HepG2 (cell line): Measurements from ENCODE around the gene FAM89B. TPM values are rescaled to one million over a fixed set of nuclear protein-coding genes. Genes with fewer than 3 reads are reported as not detected.

Experiments used
- AHDC1 ChIP-seq: sonication (generic); formaldehyde crosslinking; IDR thresholded peaks from 2 replicates; pipeline ENCODE4 v1.5.1; 2020; ENCODE audit warnings: mild to moderate bottlenecking, missing genetic modification reagents, borderline replicate concordance
- ARNT2 ChIP-seq: sonication (generic); formaldehyde crosslinking; IDR thresholded peaks from 2 replicates; pipeline ENCODE4 v1.8.0; 2022; ENCODE audit warnings: mild to moderate bottlenecking, low read depth, missing genetic modification reagents, moderate library complexity
- ISL2 ChIP-seq: sonication (generic); formaldehyde crosslinking; IDR thresholded peaks from 2 replicates; pipeline ENCODE4 v1.5.0; 2020; ENCODE audit warnings: missing genetic modification reagents
- MAF1 ChIP-seq: sonication (generic); formaldehyde crosslinking; IDR thresholded peaks from 2 replicates; pipeline ENCODE4 v1.5.0; 2020; ENCODE audit warnings: missing genetic modification reagents, borderline replicate concordance
- MBD4 ChIP-seq: IDR thresholded peaks from 2 replicates; pipeline ENCODE4 v1.6.1; 2012; ENCODE audit warnings: low read length, inconsistent platforms, borderline replicate concordance
- ONECUT2 ChIP-seq: sonication (generic); formaldehyde crosslinking; IDR thresholded peaks from 2 replicates; pipeline ENCODE4 v1.4.0; 2020; ENCODE audit warnings: missing genetic modification reagents
- PPARG ChIP-seq: conservative IDR thresholded peaks from 2 replicates; pipeline ENCODE4 v1.6.1; 2016; ENCODE audit warnings: missing biosample characterization, missing genetic modification reagents
- RCOR2 ChIP-seq: IDR thresholded peaks from 2 replicates; pipeline ENCODE4 v1.6.1; 2016; ENCODE audit warnings: missing biosample characterization, missing genetic modification reagents
- RFX1 ChIP-seq: fragments of 450-650 bp; IDR thresholded peaks from 2 replicates; pipeline ENCODE4 v1.6.1; 2017
- SAP130 ChIP-seq: IDR thresholded peaks from 2 replicates; pipeline ENCODE4 v1.6.1; 2016; ENCODE audit warnings: low read depth
- SNAPC2 ChIP-seq: sonication (generic); formaldehyde crosslinking; IDR thresholded peaks from 2 replicates; pipeline ENCODE4 v1.8.1; 2022; ENCODE audit warnings: mild to moderate bottlenecking, missing genetic modification reagents
- TCF7 ChIP-seq: sonication (generic); IDR thresholded peaks from 2 replicates; pipeline ENCODE4 v1.6.1; 2016; ENCODE audit warnings: antibody characterized with exemption, low read depth
- THAP11 ChIP-seq: IDR thresholded peaks from 2 replicates; pipeline ENCODE4 v1.6.1; 2016; ENCODE audit warnings: missing biosample characterization, missing genetic modification reagents
- ZBTB26 ChIP-seq: IDR thresholded peaks from 2 replicates; pipeline ENCODE4 v1.6.1; 2016; ENCODE audit warnings: missing compliant biosample characterization, missing genetic modification reagents, borderline replicate concordance
- ZNF205 ChIP-seq: IDR thresholded peaks from 2 replicates; pipeline ENCODE4 v1.6.1; 2018; ENCODE audit warnings: missing biosample characterization, missing genetic modification reagents
- ZNF251 ChIP-seq: sonication (generic); formaldehyde crosslinking; IDR thresholded peaks from 2 replicates; pipeline ENCODE4 v1.9.0; 2021; ENCODE audit warnings: mild to moderate bottlenecking, missing genetic modification reagents
- ZNF383 ChIP-seq: sonication (generic); formaldehyde crosslinking; IDR thresholded peaks from 2 replicates; pipeline ENCODE4 v1.4.0; 2020; ENCODE audit warnings: missing genetic modification reagents, mild to moderate bottlenecking, borderline replicate concordance
- ZNF451 ChIP-seq: sonication (generic); formaldehyde crosslinking; IDR thresholded peaks from 2 replicates; pipeline ENCODE4 v1.5.0; 2020; ENCODE audit warnings: mild to moderate bottlenecking, missing genetic modification reagents
- ZNF558 ChIP-seq: sonication (generic); formaldehyde crosslinking; IDR thresholded peaks from 2 replicates; pipeline ENCODE4 v1.9.0; 2022; ENCODE audit warnings: mild to moderate bottlenecking, missing genetic modification reagents, borderline replicate concordance
- ZNF639 ChIP-seq: conservative IDR thresholded peaks from 2 replicates; pipeline ENCODE4 v1.6.1; 2018; ENCODE audit warnings: missing genetic modification reagents
- polyA plus RNA-seq, 8 experiments: library from polyadenylated mRNA; depleted of rRNA in 3 of 8; stranded (reverse) in 7 of 8; unstranded in 1 of 8; fragments of >200 nt; fragmentation: Illumina TruSeq in 4 of 8; extraction: Trizol in 4 of 8; gene quantifications; 2 replicates each; pipeline versions ENCODE4 v1.2.1 to v1.2.3, GENCODE V29; 2011 to 2016; ENCODE audit warnings: low read depth in 4 of 8, missing spikeins in 1 of 8, mixed read lengths in 1 of 8; ENCODE audit not compliant: insufficient read depth in 1 of 8
- total RNA-seq, 5 experiments: library from RNA; depleted of rRNA; stranded (reverse); fragments of >200 nt; fragmentation: Illumina TruSeq; extraction: Trizol; gene quantifications; 2 replicates each; pipeline ENCODE4 v1.2.3, GENCODE V29; 2016; ENCODE audit warnings: low read depth in 1 of 5

The FAM89B gene
- total and polyA plus RNA-seq, 2 of the 13 experiments (the other 11 are each of a cell fraction or from before 2014, with no cell fraction given) = 5.7 to 8.0 TPM

- TF ChIP-seq SAP130 (CRISPR knock-in tag) = no peak
- TF ChIP-seq THAP11 (CRISPR knock-in tag) = no peak
- TF ChIP-seq RFX1 = no peak
- TF ChIP-seq ZNF451 = no peak
- TF ChIP-seq TCF7 = no peak
- no peak for TF ChIP-seq ZNF383
- no peak for TF ChIP-seq ZNF251 (CRISPR knock-in tag)
- no peak for TF ChIP-seq ARNT2 (CRISPR knock-in tag)
- TF ChIP-seq ZNF558 (CRISPR knock-in tag) = no peak
- TF ChIP-seq SNAPC2 (CRISPR knock-in tag) = no peak
- TF ChIP-seq PPARG (CRISPR knock-in tag) = no peak
- no peak for TF ChIP-seq AHDC1 (CRISPR knock-in tag)
- no peak for TF ChIP-seq ISL2 (CRISPR knock-in tag)
- no peak for TF ChIP-seq ZBTB26 (CRISPR knock-in tag)
- TF ChIP-seq MBD4 = no peak
- TF ChIP-seq ZNF205 (CRISPR knock-in tag) = no peak
- no peak for TF ChIP-seq MAF1 (CRISPR knock-in tag)
- TF ChIP-seq ZNF639 (CRISPR knock-in tag) = no peak
- TF ChIP-seq ONECUT2 (CRISPR knock-in tag) = no peak
- TF ChIP-seq RCOR2 (CRISPR knock-in tag) = no peak
These were observed 31.8 kb upstream of the FAM89B start (continued) for GRCh38 chr11:65540290-65541092.
